Epithelial cell of proximal tubule (primary cell): ENCODE data around the gene FYB1. TPM values are rescaled to one million over a fixed set of nuclear protein-coding genes. Genes with fewer than 3 reads are reported as not detected.
"Not testable (repeated sequence)": the region's sequence is repeated elsewhere in the genome, so short reads cannot be mapped to it uniquely, and the experiment has no call there.

ENCODE experiments used
- DNase-seq: peaks from one replicate; pipeline ENCODE4 v3.0.0-alpha.2; 2011; ENCODE audit warnings: low read depth
- H3K4me3 ChIP-seq: 2 replicates; pipeline ENCODE4 v1.5.1; 2011; ENCODE audit warnings: low read depth, mild to moderate bottlenecking, low read length
- total RNA-seq: library from RNA; depleted of rRNA; stranded (reverse); fragments of >200 nt; gene quantifications from 2 replicates; pipeline ENCODE4 v1.2.3, GENCODE V29; 2015
- TF ChIP-seq, protein P1 (sequence below): conservative IDR thresholded peaks from 2 replicates; pipeline ENCODE4 v1.5.1; 2012; ENCODE audit warnings: low read depth, mild to moderate bottlenecking, low read length

The FYB1 gene
- total RNA-seq, 1 donor from 2014 or later = not detected

DNA sequence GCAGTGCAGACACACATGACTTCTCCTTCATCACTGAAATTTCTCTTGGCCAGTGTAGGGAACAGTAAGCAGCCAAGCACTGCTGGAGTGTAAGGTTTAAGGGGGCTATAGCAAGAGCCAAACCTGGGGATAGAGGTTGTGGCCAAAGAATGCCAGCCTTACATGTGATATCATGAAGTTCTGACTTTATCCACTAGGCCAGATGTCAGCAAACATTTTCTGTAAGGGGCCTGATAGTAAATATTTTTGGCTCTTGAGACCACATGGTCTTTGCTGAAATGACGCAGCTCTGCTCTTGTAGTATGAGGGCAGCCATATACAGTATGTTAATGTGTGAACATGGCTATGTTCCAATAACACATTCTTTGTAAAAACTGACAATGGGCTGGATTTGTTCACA lies 29.7 kb upstream of the FYB1 start:
- TF ChIP-seq, protein P1, sequence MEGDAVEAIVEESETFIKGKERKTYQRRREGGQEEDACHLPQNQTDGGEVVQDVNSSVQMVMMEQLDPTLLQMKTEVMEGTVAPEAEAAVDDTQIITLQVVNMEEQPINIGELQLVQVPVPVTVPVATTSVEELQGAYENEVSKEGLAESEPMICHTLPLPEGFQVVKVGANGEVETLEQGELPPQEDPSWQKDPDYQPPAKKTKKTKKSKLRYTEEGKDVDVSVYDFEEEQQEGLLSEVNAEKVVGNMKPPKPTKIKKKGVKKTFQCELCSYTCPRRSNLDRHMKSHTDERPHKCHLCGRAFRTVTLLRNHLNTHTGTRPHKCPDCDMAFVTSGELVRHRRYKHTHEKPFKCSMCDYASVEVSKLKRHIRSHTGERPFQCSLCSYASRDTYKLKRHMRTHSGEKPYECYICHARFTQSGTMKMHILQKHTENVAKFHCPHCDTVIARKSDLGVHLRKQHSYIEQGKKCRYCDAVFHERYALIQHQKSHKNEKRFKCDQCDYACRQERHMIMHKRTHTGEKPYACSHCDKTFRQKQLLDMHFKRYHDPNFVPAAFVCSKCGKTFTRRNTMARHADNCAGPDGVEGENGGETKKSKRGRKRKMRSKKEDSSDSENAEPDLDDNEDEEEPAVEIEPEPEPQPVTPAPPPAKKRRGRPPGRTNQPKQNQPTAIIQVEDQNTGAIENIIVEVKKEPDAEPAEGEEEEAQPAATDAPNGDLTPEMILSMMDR = no peak
- DNase-seq = no peak
- H3K4me3 ChIP-seq = no peak overlapping the region

DNA sequence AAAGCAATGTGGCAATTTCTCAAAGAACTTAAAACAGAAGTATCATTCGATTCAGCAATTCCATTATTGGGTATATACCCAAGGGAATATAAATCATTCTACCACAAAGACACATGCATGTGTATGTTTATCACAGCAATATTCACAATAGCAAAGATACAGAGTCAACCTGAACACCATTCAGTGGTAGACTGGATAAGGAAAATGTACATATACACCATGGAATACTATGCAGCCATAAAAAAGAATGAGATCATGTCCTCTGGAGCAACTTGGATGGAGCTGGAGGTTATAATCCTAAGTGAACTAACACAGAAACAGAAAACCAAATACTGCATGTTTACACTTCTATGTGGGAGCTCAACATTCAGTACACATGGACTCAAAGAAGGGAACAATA lies 21.4 kb upstream of the FYB1 start:
- no peak for DNase-seq
- no peak overlapping the region for H3K4me3 ChIP-seq

GRCh38 chr5:39238366-39239105 lies 19.2 kb upstream of the FYB1 start:
- no peak overlapping the region for H3K4me3 ChIP-seq
- TF ChIP-seq, protein P1 = no peak
- no peak for DNase-seq

More for the DNA sequence above, 21.4 kb upstream of the FYB1 start:
- TF ChIP-seq, protein P1 = no peak

DNA sequence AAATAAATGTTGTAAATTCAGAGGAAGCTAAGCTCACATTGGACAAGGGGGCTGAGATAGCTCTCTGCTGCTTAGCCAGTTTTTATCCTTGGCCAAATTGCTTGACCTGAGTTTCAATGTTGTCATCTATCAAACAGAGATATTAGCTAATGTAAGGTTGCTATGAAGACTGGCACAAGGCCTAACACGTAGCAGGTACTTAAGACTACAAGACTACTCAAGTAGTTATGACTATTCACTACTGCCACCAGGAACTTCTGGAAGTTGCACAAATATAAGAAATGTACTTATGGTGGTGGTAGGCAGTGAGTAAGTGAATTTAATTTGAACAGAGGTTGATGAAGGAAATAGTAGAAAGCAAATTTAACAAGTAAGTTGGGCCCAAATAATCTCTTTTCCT lies 17.4 kb upstream of the FYB1 start:
- no peak for DNase-seq
- no peak overlapping the region for H3K4me3 ChIP-seq
- TF ChIP-seq, protein P1 = no peak

DNA sequence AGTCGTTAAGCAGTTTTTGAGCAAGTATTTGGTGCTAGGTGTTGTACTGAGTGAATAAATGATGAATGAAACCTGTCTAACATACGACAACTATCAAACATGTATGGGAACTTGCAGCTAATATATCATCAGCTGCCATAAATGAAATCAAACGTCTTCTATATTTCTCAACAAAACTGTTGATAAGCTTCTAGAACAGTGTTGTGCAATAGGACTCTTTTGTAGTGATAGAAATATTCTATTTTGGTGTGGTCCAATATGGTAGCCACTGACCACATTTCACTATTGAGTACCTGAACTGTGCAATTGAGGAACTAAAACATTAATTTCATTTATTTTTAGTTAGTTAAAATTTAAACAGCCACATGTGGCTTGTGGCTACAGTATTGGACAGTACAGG lies 16.3 kb upstream of the FYB1 start:
- no peak for DNase-seq
- H3K4me3 ChIP-seq = no peak overlapping the region
- TF ChIP-seq, protein P1 = no peak

DNA sequence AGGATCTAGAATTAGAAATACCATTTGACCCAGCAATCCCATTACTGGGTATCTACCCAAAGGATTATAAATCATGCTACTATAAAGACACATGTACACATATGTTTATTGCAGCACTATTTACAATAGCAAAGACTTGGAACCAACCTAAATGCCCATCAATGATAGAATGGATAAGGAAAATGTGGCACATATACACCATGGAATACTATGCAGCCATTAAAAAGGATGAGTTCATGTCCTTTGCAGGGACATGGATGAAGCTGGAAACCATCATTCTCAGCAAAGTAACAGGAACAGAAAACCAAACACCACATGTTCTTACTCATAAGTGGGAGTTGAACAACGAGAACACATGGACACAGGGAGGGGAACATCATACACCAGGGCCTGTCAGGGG lies 15.1 kb upstream of the FYB1 start:
- DNase-seq, H3K4me3 ChIP-seq: not testable (repeated sequence)

DNA sequence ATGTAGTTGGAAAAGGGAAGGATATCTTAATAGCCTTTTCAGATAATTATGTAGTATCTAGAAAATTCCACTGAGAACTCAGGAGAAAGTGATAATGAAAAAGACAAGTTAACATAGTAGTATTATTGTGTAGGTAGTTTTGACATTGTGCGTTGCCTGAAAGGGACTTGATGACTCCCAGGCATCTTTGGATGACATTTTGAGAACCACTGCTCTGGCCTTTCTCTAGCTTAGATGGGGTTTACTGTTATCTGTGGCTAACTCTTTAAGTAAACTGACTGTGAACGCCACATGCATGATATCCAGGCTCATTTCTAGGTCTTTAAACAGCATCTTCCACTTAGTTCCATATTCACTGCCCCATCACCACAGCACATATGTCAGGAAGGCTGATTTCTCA lies 14.4 kb upstream of the FYB1 start:
- TF ChIP-seq, protein P1 = no peak
- DNase-seq = no peak
- H3K4me3 ChIP-seq = no peak overlapping the region
